ENCODE results near the gene CPD.

The CPD gene

DNA sequence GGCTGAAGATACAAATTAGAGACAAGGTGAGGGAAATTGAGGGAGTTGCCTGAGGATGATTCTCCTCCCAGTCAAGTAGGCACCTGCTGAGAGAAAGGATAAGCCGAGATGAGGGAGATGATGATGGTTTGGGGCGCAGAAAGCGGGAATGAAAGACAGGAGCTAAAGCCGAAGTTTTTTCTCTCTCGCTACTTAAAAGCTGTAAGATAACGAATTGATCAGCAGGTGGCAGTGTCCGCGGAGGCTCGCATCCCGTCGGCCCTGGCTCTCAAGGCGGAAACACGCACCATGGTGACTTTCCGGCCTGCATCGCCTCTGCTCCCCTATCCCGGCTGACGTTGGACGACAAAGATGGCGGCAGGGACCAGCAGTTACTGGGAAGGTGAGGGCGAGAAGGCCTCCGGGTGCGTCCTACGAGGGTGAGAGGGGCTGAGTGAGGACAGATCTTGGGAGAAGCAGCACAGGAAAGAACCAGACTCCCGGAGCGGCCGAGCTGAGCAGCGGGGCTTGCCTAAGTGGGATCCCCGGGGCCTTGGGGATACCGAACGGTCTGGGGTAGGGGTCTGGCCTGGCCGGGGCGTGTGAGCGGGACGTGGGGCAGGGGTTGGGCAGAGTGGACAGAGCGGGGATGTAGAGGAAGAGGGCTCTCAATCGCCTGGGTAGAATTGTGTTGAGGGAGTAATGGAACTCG lies 98.5 kb downstream of the CPD start, which contains the start of gene GOSR1:
TSS of gene GOSR1 (plus strand) at position 326 of the 691 bp plus-strand sequence. CDS start at position 352, 26 bp downstream.
- H3K4me3 ChIP-seq: peak within 1 kb of the TSS; percentile 80 to 97 (median 87)
- H3K27ac ChIP-seq: peak within 1 kb of the TSS; percentile 79 to 99 (median 97)

DNA sequence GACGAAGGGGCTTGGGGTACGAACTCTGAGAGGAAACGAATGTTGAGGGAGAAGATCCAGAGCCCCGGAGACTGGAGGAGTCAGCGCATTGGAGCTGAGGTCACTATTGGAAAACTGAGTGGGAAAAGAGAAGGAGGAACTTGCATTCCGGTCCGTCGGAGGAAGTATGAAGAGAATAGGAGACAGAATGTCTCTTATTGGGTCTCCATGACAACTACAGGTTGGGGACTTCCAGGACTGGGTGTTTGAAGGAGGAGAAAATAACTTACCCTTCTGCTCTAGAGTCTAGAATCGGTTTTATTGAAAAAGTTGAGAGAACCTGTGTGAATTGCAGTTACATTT lies 99.0 kb downstream of the CPD start:
- Histone ChIP-seq H3K4me3 (peak overlapping the region; percentile 80 to 97 (median 87)), H3K27ac (peak overlapping the region; percentile 79 to 99 (median 97))

DNA sequence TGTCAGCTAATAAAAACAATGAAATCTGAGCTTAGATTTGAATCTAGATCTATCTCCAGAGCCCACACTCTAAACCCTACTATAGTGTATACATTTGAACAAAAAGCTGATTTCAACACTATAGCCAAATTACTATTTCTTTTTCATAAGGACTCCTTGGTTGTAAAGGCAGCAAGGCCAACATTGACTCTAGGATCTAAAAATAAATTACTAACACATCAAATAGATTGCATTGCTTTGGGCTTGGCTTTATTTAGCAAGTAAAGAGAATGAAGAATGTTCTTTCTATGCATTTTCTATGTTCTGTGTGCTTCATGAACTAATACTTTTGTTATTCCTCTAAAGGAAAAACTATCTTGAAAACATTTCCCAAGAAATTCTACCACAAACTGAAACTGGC lies 103.8 kb downstream of the CPD start:
- Histone ChIP-seq H3K27ac (no peak overlapping the region), H3K4me3 (no peak overlapping the region)

DNA sequence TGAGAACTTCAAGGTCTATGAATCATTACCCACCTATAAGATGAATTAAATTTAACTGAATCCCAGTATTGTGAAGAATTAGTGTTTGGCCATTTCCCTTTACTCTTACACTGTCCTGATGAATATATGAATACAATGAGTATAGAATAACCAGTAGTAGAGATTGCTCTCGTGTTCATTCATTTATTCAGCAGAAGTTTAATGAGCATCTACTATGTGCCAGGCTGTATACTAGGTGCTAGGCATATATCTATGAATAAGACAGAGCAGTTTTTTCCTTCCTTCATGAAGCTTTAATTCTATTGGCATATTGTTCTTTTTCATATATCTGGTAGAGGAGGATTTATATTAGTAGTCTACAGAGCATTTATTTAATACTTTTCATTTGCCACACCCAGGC lies 104.4 kb downstream of the CPD start:
- Histone ChIP-seq H3K27ac (no peak overlapping the region), H3K4me3 (no peak overlapping the region)

DNA sequence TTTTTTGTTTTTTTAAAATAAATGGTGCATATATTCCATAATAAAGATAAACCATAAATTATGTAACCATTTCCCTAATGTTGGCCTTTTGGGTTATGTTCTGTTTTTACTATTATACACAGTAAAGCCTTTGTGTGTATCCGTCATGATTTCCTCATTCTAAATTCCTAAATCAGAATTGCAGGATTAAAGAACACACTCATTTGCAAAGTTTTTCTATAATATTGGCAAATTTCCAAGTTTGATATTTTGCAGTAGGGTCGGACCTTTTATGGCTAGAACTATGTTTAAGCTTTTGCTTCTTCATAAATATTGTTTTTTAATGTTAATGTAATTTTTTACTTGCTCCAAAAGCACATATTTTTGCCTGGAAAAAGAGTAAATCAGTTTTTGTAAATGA lies 115.1 kb downstream of the CPD start:
- Histone ChIP-seq H3K4me3 (no peak overlapping the region), H3K27ac (no peak overlapping the region)

DNA sequence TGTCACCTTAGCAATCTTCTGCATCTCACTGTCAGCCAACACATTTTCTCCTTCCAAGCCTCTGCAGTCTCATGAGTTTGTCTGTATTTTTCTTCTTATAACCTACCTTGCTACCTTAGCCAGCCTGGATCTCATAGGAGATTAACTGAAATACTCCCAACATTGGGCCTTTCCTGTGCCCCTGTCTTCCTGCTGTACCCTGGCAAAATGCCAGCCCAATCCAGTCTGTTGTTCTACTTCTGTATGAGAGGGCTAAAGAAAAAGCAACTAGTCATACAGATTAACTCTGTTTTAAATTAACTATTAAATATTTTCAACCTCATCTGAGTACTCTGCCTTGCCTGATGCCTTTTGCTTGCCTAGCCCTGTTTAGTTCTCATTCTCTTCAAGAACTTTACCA lies 116.9 kb downstream of the CPD start:
- no peak overlapping the region for H3K27ac ChIP-seq
- H3K4me3 ChIP-seq: no peak overlapping the region

DNA sequence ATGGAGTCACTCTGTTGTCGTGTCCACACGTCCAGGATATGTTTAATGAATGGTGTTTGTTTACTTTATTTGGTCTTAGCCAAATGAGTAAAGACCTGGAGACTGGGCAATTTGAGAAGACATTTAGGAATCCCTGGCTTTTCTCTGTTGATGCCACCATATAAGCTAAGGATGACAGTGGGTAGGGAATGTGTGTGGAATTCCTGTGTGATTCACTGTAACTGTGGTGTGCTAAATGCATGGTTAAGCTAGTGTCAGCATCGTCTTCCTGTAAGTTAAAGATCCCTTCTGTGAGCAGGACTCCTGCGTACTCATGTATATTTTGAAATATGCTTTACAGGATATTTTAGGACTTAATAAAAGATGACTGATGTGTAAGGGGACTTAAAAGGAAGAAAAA lies 124.8 kb downstream of the CPD start:
- Histone ChIP-seq H3K27ac (no peak overlapping the region), H3K4me3 (no peak overlapping the region)

DNA sequence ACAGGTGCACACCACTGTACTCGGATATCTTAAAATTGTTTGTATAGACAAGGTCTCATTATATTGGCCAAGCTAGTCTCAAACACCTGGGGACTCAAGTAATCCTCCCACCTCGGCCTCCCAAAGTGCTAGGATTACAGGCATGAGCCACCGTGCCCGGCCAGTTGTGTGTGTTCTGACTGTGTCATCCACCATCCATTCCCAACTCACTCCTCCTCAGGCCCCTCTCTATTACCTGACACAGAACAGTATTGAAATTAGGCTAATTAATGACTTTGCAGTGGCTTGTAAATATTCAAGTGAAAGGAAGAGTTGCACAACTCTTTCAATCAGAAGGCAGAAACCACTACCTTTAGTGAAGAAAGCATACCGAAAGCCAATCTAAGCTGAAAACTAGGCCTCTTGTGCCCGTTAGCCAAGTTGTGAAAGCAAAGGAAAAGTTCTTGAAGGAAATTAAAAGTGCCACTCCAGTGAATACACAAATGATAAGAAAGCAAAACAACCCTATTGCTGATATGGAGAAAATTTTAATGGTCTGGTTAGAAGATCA lies 127.2 kb downstream of the CPD start:
- Histone ChIP-seq H3K4me3 (no peak overlapping the region), H3K27ac (no peak overlapping the region)

DNA sequence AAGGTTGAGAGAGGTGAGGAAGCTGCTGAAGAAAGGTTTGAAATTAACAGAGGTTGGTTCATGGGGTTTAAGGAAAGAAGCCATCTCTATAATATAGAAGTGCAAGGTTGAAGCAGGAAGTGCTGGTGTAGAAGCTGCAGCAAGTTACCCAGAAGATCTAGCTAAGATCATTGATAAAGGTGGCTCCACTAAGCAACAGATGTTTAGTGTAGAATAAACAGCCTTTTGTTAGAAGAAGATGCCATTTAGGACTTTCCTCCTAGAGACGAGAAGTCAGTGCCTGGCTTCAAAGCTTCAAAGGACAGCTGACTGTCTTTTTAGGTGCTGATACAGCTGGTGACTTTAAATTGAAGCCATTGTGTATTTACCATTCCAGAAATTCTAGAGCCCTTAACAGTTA lies 127.8 kb downstream of the CPD start:
- no peak overlapping the region for H3K27ac ChIP-seq

DNA sequence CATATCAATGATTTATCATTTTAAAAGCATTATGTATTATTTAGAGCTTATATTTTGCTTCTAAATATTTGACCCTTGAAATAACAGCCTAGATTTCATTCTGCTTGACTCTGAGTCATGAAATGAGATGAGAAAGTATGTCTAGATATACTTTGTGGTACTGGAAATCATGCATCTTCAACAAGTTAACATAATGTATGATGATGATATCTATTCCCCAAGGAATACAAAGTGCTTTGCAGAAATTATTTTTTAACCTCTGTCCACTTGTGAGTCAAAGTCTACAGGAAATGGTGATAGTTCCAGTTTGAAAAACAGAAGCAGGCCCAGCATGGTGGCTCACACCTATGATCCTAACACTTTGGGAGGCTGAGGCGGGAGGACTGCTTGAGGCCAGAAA lies 134.6 kb downstream of the CPD start:
- no peak overlapping the region for H3K4me3 ChIP-seq
- H3K27ac ChIP-seq: no peak overlapping the region

More for the DNA sequence above, 127.8 kb downstream of the CPD start:
- no peak overlapping the region for H3K4me3 ChIP-seq

DNA sequence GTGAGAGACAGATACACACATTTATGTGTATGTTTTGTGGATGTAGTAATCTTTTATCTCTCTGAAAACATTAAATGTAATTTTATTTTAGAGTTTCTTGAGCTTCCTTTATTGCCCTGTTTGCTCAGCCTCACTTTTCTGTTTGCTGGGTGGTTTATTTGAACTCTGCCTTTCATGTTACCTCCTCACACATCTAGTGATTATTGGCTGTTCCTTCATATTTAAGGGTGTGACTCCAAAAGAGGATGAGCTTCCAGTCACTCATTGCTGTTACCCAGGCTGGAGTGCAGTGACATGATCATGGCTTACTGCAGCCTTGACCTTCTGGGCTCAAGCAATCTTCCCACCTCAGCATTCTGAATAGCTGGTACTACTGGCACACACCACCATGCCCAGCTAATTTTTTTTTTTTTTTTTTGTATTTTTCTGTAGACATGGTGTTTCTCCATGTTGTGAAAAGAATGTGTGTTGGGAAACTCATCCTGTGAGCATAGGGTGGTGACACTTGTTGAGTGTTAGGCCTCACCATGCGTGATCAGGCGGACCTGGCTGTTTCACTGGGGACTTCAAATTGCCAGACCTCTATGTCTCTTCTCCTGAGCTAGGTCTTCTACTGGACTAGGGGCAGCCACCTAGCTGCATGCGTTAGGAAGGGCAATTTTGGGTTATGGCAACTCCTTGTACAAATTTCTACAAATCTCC lies 136.3 kb downstream of the CPD start:
- Histone ChIP-seq H3K4me3 (no peak overlapping the region), H3K27ac (no peak overlapping the region)

DNA sequence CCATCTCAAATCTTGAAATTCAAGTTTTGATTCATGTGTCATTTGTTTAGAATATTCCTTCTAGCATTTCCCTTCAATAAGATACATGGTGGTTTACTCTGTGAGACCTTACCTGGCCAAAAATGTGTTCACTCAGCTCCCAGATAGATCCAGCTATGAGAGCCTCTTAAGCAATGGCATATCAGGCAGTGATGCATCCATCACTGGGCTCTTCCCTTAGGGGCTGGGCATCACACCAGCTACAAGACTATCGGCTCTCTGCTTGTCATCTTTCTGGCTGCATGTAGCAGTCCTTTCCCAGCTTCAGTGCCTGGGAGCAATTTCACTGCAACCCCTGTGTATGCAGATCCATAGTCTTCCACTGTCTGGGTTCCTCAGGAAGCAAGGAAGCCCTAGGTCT lies 139.1 kb downstream of the CPD start:
- Histone ChIP-seq H3K27ac (peak overlapping the region in 7 of 21 experiments; percentile 1 to 73 (median 29)), H3K4me3 (no peak overlapping the region)

DNA sequence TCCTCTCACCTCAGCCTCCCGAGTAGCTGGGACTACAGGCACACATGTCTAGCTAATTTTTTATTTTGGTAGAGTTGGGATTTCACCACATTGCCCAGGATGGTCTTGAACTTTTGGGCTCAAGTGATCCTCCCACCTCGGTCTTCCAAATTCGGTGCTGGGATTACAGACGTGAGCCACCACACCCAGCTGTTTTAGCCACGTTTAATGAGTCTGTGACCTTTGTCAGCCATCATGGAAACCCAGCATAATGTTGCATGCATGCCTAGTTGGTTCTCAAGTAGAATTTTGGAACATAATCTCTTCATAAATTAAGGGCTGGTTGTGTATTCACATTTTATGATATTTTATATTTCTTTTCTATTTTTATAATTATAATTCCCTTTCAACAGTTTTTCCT lies 140.4 kb downstream of the CPD start:
- peak overlapping the region in 13 of 21 experiments; percentile 6 to 73 (median 37) for H3K27ac ChIP-seq
- H3K4me3 ChIP-seq: no peak overlapping the region
